Amniotic stem cell (primary cell): ENCODE data around the gene CCSER2.
A peak's percentile ranks its signal among the peaks of the same experiment; 100 is the strongest.
"Not testable (repeated sequence)": the region's sequence is repeated elsewhere in the genome, so short reads cannot be mapped to it uniquely, and the experiment has no call there.

Experiments used
- DNase-seq: peaks from one replicate; lab custom pipeline; 2025; lab: John Stamatoyannopoulos, UW

The CCSER2 gene

DNA sequence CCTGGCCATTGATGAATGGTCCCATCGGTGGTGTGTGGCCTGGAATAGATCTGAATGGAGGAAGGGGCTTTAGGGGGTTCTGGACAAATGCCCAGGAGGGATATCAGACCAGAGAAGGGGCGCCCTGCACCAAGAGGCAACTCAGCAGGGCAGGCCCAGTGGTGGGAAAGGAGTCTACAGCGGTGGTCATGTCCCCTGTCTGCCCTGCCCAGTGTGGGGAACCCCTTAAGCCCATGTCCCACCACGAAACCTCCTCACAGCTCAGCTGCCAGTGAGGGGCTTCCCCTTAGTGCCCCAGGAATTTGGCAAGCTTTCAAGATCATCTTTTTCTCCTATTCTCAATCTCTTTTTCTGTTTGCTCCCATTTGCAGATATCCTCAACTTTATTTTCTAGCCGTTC lies 14.1 kb upstream of the CCSER2 start:
- no peak for DNase-seq

DNA sequence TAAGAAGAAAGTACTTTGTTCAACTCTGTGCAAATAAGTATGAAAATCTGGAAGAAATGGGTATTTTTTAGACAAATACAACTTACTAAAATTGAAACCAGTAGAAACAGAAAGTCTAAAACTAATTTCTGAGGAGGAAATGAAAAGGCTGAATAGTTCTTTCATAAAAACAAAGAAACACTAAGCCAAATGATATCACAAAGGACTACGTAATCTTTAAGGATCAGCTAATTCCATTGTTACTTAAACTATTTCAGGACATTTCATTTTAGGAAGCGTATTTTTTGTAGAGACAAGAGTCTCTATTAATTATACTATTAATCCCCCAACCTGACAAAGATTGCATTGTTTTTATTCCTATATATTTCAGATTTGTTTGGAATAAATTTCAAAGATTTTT lies 11.2 kb upstream of the CCSER2 start:
- no peak for DNase-seq

DNA sequence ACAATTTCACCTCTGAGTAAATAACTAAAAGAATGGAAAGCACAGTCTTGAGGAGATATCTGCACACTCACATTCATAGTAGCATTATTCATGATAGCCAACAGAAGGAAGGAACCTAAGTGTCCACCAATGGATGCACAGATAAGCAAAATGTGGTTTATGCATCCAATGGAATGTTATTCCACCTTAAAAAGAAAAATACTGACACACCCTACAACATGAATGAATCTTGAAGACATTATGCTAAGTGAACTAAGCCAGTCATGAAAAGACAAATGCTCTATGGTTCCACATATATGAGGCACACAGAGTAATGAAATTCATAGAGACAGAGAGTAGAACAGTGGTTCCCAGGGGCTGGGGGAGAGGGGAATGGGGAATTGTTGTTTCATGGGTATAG lies 6.5 kb upstream of the CCSER2 start:
- no peak for DNase-seq

DNA sequence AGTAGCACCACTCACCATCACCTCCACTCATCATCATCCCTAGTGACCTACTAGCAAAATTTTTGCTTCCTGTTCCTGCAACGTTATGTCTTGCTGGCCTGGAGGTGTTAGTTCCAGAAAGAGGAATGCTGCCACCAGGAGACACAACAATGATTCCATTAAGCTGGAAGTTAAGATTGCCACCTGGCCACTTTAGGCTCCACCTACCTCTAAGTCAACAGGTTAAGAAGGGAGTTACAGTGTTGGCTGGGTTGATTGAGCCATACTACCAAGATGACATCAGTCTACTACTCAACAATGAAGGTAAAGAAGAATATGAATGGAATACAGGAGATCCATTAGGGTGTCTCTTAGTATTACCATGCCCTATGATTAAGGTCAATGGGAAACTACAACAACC lies 4.8 kb upstream of the CCSER2 start:
- not testable (repeated sequence) for DNase-seq

DNA sequence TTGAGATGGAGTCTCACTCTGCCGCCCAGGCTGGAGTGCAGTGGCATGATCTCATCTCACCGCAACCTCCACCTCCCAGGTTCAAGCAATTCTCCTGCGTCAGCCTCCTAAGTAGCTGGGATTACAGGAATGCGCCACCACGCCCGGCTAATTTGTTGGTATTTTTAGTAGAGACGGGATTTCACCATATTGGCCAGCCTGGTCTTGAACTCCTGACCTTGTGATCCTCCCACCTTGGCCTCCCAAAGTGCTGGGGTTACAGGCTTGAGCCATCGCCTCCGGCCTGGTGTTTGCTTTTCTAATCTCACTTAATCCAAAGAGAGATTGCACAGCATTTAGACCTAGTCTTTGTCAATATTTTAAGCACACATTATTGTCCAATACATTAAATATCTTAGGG lies 1.4 kb upstream of the CCSER2 start:
- not testable (repeated sequence) for DNase-seq

DNA sequence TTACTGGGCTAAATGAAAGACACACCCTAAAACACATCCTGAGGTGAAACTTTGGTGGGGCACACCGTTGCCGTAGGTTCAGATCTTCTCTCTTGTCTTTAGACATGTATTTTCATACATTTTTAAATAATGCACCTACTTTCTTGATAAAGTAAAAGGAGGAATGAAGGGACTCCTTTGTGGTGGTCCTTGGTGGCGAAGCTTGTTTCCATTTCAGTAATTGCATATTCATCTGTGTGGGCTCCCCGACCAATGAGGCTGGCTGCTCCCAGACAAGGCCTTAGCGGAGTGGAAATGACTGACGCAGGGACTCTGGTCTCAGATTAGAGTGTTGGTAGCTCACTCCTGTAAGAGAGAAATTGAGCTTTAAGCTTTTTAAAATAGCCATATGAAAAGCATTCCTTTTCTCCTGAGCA lies 815 bp downstream of the CCSER2 start:
- no peak for DNase-seq

DNA sequence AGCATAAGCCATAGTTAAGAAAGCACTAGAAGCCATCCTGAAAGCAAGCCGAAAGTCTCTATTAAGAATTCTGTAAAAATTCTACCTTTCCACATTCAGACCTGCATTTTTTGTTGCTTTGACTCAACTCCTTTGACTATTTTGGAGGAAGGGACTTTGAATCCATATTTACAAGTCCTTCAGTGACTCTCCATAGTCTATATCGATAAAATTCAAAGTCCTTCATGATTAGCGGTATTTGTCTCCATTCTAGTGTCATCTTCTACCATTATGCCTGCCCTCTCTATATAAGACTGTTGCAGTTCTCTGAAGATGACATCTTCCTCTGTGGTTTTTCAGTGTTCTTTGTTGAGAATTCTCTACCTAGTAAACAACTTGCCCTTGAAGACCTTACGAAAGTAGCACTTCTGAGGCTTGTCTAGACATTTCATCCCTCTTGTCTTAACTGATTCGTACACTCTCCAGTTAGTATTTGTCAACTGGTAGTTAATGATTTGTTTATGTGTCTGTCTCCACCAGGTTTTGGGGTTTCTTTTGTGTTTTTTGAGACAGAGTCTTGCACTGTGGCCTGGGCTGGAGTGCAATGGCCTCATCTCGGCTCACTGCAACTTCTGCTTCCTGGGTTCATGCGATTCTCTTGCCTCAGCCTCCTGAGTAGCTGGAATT lies 1.7 kb downstream of the CCSER2 start:
- no peak for DNase-seq

DNA sequence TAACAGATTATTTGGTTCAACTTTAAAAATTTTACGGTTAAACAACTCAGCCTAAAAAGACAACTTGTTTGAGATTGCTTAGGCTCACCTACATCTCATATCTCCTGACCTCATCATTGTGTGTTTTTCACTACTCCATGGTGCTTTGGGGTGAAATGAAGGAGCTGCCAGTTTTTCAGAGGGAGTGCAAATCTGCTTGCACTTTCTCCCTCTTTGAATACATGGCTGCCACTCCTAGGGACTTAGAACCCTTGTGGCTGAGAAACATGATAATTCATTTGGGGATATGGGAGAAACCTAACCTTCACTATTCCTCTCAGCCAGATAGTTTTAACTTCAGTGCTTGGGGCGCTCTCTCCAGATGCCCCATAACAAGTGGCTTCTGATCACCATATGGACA lies 2.7 kb downstream of the CCSER2 start:
- DNase-seq: no peak

DNA sequence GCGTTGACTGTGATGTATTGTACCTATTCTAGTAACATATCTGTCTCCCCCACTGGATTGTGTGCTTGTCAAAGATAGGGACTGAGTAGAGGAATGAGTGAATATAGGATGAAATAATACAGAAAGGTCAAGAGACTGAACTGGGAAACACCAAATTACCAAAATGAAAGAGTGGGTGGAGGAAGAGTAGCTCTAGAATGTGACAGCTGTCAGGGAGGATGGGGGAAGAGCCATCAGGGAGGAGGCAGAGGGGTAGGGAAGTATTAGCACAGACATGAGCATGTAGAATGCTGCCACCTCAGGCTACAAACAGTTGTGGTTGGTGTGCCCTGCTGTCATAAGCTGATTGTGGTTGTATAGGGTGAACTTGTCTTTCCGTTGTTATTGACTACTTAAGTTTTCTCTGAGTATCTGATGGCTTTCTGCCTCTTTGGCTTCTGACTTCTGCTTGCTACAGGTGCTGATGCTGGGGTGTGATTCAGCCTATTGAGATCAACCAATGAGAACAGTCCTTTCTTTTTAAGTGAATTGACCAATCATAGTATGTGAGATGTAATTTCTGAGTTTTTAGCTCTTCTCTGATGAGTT lies 5.6 kb downstream of the CCSER2 start:
- DNase-seq: no peak

DNA sequence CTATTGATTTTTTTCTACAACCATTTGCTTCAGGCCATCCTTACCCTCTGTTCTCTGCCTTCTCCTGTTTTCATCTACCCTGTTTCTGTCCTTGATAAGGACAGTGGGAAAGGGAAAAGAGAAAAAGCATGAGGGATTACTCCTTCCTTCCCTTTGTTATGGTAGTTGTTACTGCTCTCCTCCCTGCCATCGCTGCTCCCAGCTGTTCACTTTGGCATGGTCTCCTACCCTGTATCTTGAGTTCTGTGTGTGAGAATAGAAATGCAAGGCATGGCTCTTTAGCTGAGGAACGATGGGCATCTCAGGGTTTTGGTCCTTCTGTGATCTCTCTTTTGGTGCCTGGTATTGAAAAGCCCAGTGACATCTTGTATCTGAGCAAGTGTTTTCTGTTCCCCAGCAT lies 6.4 kb downstream of the CCSER2 start:
- no peak for DNase-seq

DNA sequence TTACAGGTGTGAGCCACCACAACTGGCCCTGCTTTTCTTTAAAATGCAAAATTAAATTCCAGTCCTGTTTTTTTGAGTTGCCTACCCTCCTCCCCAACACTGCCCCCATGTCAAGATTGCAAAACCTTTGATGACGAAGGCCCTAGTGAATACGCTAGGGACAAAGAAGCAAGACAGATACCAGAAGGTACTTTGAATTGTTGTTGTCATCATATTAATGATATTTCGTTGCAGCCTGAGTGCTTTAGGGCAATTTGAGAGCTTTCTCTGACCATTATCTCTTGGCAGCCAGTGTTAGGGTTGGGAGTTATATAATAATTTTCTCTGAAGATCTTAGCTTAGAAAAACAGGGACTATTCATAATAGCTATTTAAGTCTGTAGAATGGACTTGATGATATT lies 7.1 kb downstream of the CCSER2 start:
- no peak for DNase-seq

DNA sequence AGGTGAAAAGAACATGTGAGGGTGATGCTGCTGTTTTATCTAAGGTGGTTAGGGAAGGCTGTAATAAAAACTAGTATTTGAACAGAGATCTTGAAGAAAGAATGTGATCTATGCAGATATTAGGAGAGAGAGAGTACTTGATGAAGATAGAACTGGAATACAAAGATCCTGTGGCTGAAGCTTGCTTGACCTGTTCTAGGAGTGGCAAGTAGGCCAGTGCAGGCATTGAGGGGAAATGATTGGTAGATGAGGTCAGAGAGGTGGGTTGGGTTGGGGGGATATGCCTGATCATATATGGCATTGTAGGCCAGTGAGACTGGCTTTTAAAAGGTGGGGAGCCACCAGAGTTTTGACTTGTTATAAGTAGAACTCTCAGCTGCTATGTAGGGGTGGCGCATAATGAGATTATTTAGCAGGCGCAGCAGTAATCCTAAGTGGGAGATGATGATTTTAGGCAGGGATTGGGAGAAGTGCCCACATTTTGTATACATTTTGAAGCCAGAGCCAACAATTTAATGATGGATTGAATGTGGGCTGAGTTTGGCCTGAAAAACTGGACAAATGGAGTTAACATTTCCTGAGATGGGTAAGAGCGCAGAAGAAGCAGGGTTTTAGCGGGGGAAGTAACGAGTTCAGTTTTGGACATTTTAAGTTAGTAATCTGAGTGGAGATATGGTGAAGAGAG lies 8.2 kb downstream of the CCSER2 start:
- no peak for DNase-seq

DNA sequence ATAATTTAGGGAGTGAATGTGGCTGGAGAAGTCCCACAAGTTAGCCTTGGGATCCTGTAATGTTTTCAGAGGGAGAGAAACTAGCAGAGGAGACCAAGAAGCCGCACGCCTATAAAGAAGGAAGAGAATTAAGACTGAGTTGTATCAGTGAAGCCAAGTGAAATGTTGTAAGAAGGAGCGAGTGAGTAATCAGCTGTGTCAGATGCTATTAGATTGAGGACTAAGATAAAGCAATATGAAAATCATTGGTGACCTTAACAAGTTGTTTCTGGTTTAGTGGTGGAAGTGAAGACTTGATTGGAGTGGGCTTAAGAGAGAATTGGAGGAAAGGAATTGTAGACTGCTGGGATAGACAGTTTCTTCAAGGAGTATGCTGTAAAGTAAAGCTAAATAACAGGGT lies 8.8 kb downstream of the CCSER2 start:
- peak; percentile 28 for DNase-seq

DNA sequence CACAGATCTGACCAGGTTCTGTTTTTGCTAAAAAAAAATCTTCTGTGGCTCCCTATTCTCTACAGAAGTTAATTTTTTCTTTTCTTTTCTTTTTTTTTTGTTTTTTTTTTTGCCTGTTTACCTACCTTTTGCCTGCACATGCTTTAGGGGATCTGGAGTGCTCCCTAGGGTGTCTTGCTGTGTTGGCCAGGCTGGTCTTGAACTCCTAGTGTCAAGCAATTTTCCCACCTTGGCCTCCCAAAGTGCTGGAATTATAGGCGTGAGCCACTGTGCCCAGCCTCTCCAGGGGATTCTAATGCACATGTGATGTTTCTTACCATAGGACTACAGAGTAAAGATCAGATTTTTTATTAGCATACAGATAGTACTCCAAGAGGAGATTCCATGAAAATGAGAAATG lies 10.6 kb downstream of the CCSER2 start:
- no peak for DNase-seq

DNA sequence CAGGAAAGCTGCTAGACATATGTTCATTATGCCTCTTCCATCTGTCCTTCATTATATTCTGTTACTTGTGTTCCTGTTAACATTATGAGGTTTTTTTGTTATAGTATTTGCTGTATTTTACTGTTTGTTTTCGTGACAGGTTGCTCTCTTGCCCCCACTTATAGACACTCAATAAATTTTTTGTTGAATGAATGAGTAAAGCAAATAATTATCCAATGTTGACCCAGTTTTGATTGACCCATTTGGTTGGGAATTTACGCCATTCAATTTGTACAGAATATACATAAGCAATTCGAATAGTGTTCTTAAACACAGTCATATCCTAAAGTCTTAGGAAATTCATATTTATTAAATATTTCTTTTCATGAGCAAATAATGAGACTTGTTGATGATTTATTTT lies 11.8 kb downstream of the CCSER2 start:
- DNase-seq: no peak

DNA sequence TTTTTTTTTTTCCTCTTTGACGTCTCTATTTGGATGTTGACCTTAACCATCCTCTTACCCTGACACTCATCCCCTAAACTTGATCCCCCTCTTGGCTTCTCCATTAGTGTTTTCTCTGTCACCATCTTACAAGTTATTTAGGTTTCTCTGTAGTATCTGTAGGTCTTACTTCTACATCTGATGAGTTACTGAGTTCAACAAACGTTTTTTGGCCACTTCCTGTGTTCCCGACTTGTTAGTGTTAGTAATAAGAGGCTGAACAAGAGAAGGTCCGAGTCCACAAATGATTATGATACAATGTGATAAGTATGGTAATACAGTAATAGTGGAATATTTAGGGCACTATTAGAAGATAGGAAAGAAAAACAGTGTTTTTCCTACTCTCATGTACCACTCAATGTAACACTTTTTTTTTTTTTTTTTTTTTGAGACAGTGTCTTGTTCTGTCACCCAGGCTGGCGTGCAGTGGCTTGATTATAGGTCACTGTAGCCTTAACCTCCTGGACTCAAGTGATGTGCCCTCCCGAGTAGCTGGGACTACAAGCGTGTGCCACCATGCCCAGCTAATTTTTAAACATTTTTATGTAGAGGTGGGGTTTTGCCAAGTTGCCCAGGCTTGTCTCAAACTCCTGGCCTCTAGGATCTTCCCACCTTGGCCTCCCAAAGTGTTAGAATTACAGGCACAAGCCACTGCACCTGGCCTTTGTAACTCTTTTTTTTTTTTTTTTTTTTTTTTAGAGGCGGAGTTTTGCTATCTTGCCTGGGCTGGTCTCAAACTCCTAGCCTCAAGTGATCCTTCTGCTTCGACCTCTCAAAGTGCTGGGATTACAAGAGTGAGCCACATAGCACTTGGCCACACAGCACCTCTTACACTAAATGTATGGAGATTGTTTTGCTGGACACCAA lies 12.5 kb downstream of the CCSER2 start:
- no peak for DNase-seq

DNA sequence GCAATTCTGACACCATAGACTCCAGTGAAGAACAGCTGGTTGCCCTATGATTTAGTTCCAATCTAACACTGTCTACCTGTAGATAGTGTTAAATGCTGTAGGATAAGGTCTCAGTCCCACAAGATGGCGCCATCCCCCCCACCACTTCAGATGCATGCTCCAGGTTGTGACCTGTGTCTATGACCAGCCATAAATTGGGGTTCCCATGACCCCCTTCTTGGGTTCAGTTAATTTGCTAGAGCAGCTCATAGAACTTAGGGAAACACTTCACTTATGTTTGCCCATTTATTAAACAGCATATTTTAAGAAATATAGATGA lies 13.1 kb downstream of the CCSER2 start:
- DNase-seq: no peak

DNA sequence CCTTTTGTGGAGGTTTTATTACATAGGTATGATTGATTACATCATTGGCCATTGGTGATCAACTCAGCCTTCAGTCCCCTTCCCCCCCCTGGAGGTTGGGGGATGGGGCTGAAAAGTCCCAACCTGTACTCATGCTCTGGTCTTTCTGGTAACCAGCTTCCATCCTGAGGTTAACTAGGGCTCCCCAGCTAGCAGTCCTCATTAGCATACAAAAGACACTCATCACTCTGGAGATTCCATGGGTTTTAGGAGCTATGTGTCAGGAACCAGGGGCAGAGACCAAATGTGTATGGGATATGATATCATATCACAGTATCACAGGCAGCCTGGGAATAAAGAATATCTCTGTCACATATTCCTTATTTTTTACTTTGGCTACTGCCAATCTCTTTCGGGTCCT lies 13.6 kb downstream of the CCSER2 start:
- no peak for DNase-seq

DNA sequence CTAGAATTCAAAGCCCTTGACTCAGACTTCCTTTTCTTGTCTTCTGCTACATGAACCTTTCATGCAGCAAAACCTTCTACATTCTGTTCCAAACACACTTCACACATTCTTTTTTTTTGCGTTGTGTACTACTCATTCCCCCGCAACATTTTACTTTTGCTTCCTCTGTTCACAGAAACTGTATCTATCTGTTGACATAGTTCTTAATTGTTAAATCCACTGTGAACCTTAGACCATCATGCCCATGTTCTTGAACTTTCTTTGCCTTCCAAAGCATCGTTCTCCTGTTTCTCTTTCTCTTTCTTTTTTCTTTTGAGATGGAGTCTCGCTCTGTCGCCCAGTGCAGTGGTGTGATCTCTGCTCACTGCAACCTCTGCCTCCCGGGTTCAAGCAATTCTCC lies 14.2 kb downstream of the CCSER2 start:
- no peak for DNase-seq

DNA sequence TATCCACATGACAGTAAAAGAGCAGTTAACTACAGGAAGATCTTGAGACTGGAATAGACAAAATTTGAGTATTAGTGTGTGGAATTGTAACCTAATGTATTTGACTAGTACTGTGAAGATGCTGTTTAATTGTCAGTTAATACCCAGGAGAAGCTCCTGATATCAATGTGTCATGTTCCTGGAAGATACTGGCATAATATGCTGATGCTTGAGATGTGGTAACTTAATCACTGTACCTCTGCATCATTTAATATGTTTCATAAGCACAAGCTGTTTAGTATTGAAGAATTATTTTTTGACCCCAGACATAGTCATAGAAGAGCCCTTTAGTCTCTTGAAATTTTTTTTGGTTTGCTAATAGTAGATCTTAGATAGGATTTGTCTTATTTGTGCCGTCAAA lies 15.4 kb downstream of the CCSER2 start:
- no peak for DNase-seq

DNA sequence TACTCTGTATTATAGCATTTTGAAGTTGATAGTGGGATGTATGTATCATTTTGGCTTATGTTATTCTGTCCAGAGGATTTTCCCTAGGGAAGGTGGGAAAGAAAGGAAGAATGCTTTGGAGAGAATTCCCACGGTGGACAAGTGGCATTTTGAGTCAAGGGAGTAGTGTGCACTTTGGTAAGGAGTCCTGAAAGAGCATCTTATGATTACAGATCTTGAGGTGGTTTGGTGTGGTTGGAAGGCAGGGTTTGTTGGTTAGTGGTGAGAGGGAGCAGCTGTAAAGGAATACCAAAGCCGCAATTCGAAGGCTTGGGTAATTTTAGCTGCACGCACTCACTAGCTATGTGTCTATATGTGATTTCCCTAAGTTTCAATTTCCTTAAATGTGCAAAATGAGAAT lies 16.1 kb downstream of the CCSER2 start:
- no peak for DNase-seq

DNA sequence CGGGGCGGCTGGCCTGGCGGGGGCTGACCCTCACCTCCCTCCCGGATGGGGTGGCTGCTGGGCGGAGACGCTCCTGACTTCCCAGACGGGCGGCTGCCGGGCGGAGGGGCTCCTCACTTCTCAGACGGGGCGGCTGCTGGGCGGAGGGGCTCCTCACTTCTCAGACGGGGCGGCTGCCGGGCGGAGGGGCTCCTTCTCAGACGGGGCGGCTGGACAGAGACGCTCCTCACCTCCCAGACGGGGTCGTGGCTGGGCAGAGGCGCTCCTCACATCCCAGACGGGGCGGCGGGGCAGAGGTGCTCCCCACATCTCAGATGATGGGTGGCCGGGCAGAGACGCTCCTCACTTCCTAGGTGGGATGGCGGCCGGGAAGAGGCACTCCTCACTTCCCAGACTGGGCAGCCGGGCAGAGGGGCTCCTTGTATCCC lies 19.2 kb downstream of the CCSER2 start:
- not testable (repeated sequence) for DNase-seq

DNA sequence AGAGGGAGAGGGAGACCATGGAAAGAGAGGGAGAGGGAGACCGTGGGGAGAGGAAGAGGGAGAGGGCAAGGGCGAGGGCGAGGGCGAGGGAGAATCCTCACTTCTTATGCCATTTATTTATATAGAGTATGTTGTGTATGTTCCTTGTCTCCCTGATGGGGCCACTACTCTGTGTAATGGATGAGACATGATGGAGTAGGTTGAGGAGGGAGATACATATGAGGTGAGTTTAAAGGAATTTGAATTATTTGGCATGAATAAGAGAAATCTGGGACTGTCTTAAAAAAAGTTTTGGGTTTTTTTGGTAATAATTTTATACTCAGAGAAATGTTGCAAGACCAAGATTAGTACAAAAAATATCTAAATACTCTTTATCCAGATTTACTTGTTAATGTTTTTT lies 20.1 kb downstream of the CCSER2 start:
- no peak for DNase-seq
